GM21825 (cell line): ENCODE results near the gene MAP2.
"Not testable (repeated sequence)": the region's sequence is repeated elsewhere in the genome, so short reads cannot be mapped to it uniquely, and the experiment has no call there.

Experiments used
- ATAC-seq: cut with Tn5 transposase; IDR thresholded peaks from one replicate; pipeline ENCODE4 v1.9.1; 2021; ENCODE audit warnings: mild to moderate bottlenecking, moderate library complexity; ENCODE audit not compliant: unreplicated experiment

MAP2 gene

GRCh38 chr2:209584472-209584871, 160.6 kb downstream of the MAP2 start:
- no peak for ATAC-seq

- ATAC-seq: no peak
Observed at GRCh38 chr2:209584915-209585314, 161.1 kb downstream of the MAP2 start.

GRCh38 chr2:209591021-209591420, 167.2 kb downstream of the MAP2 start:
- ATAC-seq: no peak

GRCh38 chr2:209592106-209592505, 168.3 kb downstream of the MAP2 start:
- ATAC-seq: no peak

- ATAC-seq: no peak
Observed at GRCh38 chr2:209593930-209594329, 170.1 kb downstream of the MAP2 start.

GRCh38 chr2:209596262-209596661, 172.4 kb downstream of the MAP2 start:
- no peak for ATAC-seq

GRCh38 chr2:209598227-209598626, 174.4 kb downstream of the MAP2 start:
- ATAC-seq: not testable (repeated sequence)

- ATAC-seq: no peak
Observed at GRCh38 chr2:209600341-209601171, 176.7 kb downstream of the MAP2 start.

GRCh38 chr2:209601497-209601896, 177.7 kb downstream of the MAP2 start:
- no peak for ATAC-seq

GRCh38 chr2:209602259-209602658, 178.4 kb downstream of the MAP2 start:
- no peak for ATAC-seq

GRCh38 chr2:209609531-209609930, 185.7 kb downstream of the MAP2 start:
- no peak for ATAC-seq

GRCh38 chr2:209610631-209611030, 186.8 kb downstream of the MAP2 start:
- no peak for ATAC-seq

- no peak for ATAC-seq
Observed at GRCh38 chr2:209613649-209614305, 189.9 kb downstream of the MAP2 start.

- ATAC-seq: no peak
Observed at GRCh38 chr2:209614690-209615369, 191.0 kb downstream of the MAP2 start.

GRCh38 chr2:209619782-209620181, 195.9 kb downstream of the MAP2 start:
- peak; percentile 72 for ATAC-seq

- ATAC-seq: no peak
Observed at GRCh38 chr2:209624192-209624938, 200.5 kb downstream of the MAP2 start.

GRCh38 chr2:209629597-209629996, 205.8 kb downstream of the MAP2 start:
- ATAC-seq: no peak

GRCh38 chr2:209633911-209634310, 210.1 kb downstream of the MAP2 start:
- no peak for ATAC-seq

- ATAC-seq: no peak
Observed at GRCh38 chr2:209636076-209636475, 212.2 kb downstream of the MAP2 start.

GRCh38 chr2:209637293-209637692, 213.4 kb downstream of the MAP2 start:
- ATAC-seq: no peak

GRCh38 chr2:209638346-209638745, 214.5 kb downstream of the MAP2 start:
- no peak for ATAC-seq
